ENCODE data around the gene UQCRQ.

DNA sequence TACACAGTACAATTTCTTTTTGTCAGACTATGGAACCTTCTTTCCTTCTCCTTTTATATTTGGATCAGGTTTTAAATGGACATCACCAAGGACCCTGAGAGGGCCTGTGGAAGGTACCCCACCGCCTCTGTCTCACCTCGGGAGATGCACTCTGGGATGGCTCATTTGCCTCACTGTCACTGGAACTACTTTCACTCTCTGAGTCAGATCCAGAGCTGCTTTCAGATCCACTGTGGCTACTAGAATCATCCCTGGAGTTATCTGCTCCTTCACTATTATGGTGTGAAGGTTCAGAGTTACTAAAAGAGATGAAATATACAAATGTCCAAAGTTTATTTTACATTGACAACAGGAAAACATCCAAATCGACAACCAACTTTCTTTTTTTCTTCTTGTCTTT lies 31.7 kb downstream of the UQCRQ start:
- TF ChIP-seq POLR2A (conservative IDR thresholded peaks at IDR 0.05): no peak
- no peak for TF ChIP-seq ZNF311 (CRISPR knock-in tag; IDR thresholded peaks at IDR 0.05)
- TF ChIP-seq SMC3 (conservative IDR thresholded peaks at IDR 0.05; ENCODE audit: insufficient read depth, low read depth, low read length): no peak
- TF ChIP-seq SUPT5H (IDR thresholded peaks at IDR 0.05): no peak
- TF ChIP-seq NR3C1 (CRISPR knock-in tag; IDR thresholded peaks at IDR 0.05): no peak
- TF ChIP-seq, protein P1, sequence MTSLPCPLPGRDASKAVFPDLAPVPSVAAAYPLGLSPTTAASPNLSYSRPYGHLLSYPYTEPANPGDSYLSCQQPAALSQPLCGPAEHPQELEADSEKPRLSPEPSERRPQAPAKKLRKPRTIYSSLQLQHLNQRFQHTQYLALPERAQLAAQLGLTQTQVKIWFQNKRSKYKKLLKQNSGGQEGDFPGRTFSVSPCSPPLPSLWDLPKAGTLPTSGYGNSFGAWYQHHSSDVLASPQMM (CRISPR knock-in tag; IDR thresholded peaks at IDR 0.05): no peak
- TF ChIP-seq, protein P2, sequence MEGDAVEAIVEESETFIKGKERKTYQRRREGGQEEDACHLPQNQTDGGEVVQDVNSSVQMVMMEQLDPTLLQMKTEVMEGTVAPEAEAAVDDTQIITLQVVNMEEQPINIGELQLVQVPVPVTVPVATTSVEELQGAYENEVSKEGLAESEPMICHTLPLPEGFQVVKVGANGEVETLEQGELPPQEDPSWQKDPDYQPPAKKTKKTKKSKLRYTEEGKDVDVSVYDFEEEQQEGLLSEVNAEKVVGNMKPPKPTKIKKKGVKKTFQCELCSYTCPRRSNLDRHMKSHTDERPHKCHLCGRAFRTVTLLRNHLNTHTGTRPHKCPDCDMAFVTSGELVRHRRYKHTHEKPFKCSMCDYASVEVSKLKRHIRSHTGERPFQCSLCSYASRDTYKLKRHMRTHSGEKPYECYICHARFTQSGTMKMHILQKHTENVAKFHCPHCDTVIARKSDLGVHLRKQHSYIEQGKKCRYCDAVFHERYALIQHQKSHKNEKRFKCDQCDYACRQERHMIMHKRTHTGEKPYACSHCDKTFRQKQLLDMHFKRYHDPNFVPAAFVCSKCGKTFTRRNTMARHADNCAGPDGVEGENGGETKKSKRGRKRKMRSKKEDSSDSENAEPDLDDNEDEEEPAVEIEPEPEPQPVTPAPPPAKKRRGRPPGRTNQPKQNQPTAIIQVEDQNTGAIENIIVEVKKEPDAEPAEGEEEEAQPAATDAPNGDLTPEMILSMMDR (IDR thresholded peaks at IDR 0.05 in 2 of 3, conservative IDR thresholded peaks at IDR 0.05 in 1 of 3; ENCODE audit: insufficient read depth in 2 of 3, low read depth in 1 of 3, low read length in 3 of 3): no peak
- TF ChIP-seq ZNF699 (CRISPR knock-in tag; IDR thresholded peaks at IDR 0.05; ENCODE audit: insufficient replicate concordance): no peak
- no peak for TF ChIP-seq NR2C2 (CRISPR knock-in tag; IDR thresholded peaks at IDR 0.05)
- no peak for TF ChIP-seq NR2C2 (tag; IDR thresholded peaks at IDR 0.05)
- TF ChIP-seq ARNT (IDR thresholded peaks at IDR 0.05): no peak
